GM06990 (cell line): ENCODE data around the gene UQCRQ.

Experiments used
- DNase-seq: peaks from one replicate; pipeline ENCODE4 v3.0.0-alpha.2; 2011; ENCODE audit not compliant: insufficient read length; ENCODE audit errors: extremely low read depth
- H3K27me3 ChIP-seq: replicated peaks from 2 replicates; pipeline ENCODE4 v1.6.0; 2011; ENCODE audit warnings: low read length; ENCODE audit not compliant: control insufficient read depth, insufficient read depth
- H3K36me3 ChIP-seq: 2 replicates; pipeline ENCODE4 v1.5.1; 2011; ENCODE audit warnings: low read length; ENCODE audit not compliant: control insufficient read depth, insufficient read depth
- H3K4me3 ChIP-seq: replicated peaks from 2 replicates; pipeline ENCODE4 v1.5.1; 2011; ENCODE audit warnings: low read depth, mild to moderate bottlenecking, control low read depth, low read length
- CTCF ChIP-seq: IDR thresholded peaks from 2 replicates; pipeline ENCODE4 v1.5.1; 2011; ENCODE audit warnings: low read length, control low read depth, mild to moderate bottlenecking, inconsistent platforms; ENCODE audit not compliant: insufficient read depth, poor library complexity, severe bottlenecking

The UQCRQ gene

GRCh38 chr5:132886064-132886823 lies 19.8 kb downstream of the UQCRQ start:
- H3K4me3 ChIP-seq = no peak overlapping the region
- peaks cover 10% of the 10 kb centered on the region for H3K36me3 ChIP-seq
- no peak for DNase-seq
- H3K27me3 ChIP-seq = no peaks in the 10 kb centered on the region
- no peak for TF ChIP-seq CTCF

- DNase-seq = no peak
- Histone ChIP-seq H3K4me3 (no peak overlapping the region), H3K36me3 (peaks cover 10% of the 10 kb centered on the region), H3K27me3 (no peaks in the 10 kb centered on the region)
- no peak for TF ChIP-seq CTCF
Observed at GRCh38 chr5:132887283-132887682, 20.8 kb downstream of the UQCRQ start.

DNA sequence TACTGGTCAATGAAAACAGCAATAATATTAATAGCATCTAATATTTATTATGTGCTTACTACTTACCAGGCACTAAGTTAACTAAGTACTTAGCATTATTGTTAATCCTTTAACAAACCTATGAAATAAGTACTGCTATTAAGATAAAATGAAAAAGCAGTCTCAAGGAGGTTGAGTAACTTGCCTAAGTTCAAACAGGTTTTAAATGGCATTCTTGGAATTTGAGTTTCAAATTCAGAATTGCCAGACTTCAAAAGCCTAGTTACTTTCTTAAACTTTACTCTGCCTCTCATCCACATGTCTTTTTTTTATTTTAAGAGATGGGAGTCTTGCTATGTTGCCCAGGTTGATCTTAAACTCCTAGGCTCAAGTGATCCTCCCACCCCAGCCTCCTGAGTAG lies 23.1 kb downstream of the UQCRQ start:
- Histone ChIP-seq H3K27me3 (no peaks in the 10 kb centered on the region), H3K4me3 (no peak overlapping the region), H3K36me3 (peaks cover 10% of the 10 kb centered on the region)
- TF ChIP-seq CTCF = no peak
- no peak for DNase-seq

DNA sequence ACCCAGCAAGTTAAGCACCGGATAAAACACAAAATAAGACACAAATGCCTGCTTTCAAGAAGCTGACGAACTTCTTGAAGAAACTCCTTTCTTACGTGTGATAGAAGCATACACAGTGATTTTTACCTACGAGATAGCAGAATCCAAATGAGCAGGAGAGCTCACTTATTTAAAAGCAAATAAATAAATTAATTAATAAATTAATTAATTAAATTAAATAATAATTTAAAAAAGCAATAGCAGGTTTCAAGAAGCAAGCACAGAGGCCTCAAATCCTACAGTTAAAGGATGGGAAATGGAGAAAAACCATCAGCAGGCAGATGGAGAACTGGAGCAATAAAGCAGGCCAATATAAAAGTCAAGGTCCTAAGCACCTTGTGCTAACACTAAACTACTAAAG lies 24.4 kb downstream of the UQCRQ start:
- no peak for DNase-seq
- no peaks in the 10 kb centered on the region for H3K27me3 ChIP-seq
- no peak overlapping the region for H3K4me3 ChIP-seq
- TF ChIP-seq CTCF = no peak
- H3K36me3 ChIP-seq = peaks cover 10% of the 10 kb centered on the region

DNA sequence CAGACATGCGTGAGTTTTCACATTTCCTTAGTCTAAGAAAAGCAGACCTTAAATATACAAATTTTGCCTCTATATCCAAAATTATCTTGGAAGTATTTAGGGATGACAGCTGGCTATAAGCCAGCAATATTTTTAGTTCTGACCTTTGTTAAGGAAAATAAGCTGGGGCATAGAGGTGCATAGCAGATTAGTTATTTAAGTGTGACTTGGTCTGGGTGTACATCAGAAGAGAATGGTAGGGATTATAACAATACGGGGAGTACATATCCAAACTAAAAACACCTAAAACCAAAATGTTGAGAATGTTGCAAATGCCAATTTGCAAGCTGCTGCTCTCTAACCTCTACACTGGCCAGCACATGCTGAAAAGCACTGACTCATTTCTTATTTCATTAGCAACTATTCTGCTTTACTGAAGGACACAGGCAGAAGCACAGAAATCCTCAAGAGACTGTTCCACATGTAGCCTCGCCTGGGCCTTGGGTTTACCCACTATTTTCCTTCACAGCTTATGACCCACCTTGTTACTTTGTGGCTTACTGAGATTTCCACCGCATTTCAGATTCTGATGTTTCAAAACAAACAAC lies 29.4 kb downstream of the UQCRQ start:
- TF ChIP-seq CTCF = no peak
- DNase-seq = no peak
- peaks cover 5% of the 10 kb centered on the region for H3K36me3 ChIP-seq
- no peaks in the 10 kb centered on the region for H3K27me3 ChIP-seq
- H3K4me3 ChIP-seq = no peak overlapping the region
